Stimulated activated CD4-positive, alpha-beta T cell treated with anti-CD3 and anti-CD28 coated beads, Interleukin-1b, Interleukin-23, amount 100 ng/mL, for 24 hours (primary cell): ENCODE measurements around the gene AQP9.
"Not testable (repeated sequence)": the region's sequence is repeated elsewhere in the genome, so short reads cannot be mapped to it uniquely, and the experiment has no call there.

Experiments
- DNase-seq, 4 experiments: peaks; one replicate each; pipeline ENCODE4 v3.0.0-alpha.2; 2020; ENCODE audit warnings: low read depth in 4 of 4, low spot score in 1 of 4

Gene AQP9

DNA sequence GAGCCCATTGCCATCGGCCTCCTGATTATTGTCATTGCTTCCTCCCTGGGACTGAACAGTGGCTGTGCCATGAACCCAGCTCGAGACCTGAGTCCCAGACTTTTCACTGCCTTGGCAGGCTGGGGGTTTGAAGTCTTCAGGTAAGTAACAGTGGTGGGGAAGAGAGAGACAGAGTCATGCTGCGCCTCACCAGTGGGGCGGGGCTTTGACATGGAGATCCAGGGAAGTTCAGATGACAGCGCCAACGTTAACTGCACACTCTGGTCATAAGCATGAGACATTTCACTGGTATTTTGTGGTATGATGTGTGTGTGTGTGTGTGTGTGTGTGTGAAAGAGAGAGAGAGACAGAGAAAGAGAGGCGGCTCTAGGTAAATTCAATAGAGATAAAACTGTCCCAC is 41.0 kb downstream of the AQP9 start:
- no peak for DNase-seq

DNA sequence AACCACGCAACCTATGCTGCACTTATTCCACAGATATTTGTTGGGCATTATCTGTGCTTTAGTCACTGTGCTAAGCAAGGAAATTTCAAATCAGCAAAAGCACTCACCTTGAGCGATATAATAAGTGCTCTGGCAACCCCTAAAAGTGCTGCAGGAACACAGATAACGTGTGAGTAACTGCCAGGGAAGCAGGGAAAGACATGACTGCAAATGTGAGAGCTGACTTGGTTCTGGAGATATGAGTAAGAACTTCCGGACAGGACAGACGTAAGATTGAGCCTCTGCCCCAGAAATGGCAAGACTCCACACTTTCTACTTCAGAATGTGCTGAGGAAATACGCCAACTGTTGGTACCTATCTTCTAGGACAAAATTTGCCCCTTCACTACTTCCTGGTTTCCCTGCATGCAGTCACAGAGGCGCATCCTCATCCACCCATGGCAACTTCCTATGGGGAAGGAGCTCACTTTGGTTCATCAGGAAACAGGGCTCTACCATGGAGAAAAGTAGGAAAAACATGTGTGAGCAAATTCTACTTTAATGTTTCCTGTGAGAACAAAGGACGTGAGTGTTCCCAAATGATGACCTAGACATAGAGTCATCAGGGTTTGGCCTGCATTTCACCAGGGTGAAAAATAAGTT is 41.7 kb downstream of the AQP9 start:
- DNase-seq: no peak

DNA sequence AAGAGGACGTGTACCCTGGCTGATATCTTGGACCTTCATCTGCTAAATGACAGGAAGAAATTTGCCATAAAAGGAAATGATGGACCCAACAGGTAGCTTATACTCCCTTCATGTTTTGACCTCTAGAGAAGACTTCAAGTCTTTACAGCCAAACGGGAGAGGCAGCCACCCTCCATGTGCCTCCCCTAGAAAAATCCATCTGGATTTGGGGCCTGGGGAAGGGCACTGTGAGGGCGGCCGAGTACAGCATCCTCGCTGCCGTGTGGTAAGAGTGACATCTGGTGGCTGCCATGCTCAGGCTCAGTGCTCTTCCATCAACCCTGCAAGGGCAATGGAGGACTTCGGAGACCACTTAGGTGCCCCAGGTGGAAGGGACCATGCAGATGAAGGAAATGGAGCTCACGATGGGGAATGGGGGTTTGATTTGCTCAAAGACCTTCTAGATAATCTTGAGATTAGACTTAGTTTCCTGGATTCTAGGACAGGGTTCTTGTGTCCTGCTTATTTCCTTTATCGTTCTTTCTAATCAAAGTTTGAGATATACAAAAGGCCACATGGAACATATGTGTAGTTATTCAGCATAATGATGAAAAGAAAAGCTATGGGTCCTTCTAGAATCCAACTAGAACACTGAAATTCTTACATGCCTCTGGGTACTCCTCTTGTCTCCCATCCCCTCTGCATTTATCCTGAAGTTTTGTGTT is 44.4 kb downstream of the AQP9 start:
- DNase-seq: peak in 3 of 4 experiments; percentile 6 to 23 (median 21)

- DNase-seq: no peak
These were observed 47.3 kb downstream of the AQP9 start for GRCh38 chr15:58185439-58185838.

DNA sequence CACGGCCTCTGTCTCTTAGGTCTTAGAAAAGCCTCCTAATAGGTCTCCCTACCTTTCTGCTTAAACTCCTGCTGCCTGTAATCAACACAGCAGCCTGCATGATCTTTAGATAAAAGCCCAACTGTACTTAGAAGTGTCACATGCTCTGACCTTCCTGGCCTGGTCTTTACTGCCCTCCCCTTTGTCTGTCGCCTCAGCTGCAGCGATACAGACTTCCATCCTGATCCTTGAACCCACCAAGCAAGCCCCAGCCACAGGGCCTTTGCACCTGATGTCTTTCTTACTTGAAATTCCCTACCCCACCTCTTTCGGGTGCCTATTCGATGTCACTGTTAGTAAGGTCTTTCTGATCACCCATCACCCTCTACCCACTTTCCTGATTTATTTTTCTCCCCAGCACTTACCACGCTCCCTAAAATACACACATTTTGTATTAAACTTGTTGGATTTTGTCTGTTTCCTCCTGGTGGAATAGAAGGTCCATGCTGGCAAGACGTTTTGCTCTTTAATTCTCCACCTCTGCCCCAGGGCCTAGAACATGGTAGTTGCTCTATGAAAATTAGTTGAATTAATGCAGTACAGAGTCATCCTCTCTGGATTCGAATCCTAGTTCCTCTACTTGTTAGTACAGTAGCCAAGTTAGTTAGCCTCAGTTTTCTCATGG is 51.1 kb downstream of the AQP9 start:
- no peak for DNase-seq

DNA sequence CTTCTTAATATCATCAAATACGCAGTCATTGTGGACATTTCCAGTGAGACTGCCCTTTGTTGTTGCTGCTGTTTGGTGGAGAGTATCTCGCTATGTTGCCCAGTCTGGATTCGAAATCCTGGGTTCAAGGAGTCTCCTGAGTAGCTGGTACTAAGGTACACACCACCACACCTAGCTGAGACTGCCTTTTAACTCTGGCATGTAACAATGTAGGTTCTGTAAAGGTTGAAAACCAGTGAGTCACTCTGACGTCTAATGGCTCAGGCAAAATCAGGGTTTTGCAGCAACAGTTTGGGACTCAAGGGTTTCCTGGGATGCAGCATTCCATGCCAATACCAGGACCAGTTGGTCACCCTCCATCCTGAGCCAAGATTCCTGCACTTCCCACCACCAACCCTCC is 52.2 kb downstream of the AQP9 start:
- DNase-seq: no peak

DNA sequence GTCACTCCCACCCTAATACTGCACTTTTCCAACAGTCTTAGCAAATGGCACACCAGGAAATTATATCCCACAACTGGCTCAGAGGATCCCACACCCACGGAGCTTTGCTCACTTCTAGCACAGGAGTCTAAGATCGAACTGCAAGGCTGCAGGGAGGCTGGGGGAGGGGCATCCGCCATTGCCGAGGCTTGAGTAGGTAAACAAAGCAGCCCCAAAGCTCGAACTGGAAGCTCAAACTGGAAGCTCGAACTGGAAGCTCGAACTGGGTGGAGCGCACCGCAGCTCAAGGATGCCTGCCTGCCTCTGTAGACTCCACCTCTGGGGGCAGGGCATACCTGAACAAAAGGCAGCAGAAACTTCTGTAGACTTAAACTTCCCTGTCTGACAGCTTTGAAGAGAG is 55.5 kb downstream of the AQP9 start:
- not testable (repeated sequence) for DNase-seq

GRCh38 chr15:58200739-58201138 is 62.6 kb downstream of the AQP9 start:
- DNase-seq: no peak

GRCh38 chr15:58201516-58201915 is 63.3 kb downstream of the AQP9 start:
- DNase-seq: no peak

DNA sequence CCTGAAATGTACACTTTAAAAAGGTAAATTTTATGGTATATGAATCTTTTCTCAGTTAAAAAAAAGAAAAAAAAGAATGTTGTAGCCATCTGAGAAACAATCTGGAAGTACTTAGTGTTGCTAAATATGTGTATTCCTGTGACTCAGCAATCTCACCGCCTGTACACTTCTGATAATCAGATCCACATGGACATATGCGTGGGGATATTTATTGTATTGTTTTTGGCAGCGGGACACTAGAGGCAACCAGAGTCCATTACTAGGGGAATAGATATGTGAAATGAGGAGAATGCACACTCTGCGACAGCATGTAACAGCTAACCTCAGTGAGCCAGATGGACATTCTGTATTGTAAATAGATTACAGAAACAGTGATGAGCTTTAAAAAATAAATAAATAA is 65.4 kb downstream of the AQP9 start:
- DNase-seq: no peak

DNA sequence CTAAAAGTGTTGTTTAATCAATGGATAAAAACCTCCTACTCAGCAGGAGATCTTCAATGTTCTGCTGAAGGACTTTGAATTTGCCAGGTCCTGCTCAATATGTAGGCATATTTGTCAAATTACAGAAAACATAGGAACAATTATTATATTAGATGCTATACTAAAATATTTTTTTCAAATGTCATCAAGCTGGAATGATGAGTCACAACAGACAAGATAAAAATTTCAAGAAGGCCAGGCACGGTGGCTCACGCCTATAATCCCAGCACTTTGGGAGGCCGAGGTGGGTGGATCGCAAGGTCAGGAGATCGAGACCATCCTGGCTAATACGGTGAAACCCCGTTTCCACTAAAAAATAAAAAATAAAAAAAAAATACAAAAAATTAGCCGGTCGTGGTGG is 68.0 kb downstream of the AQP9 start:
- no peak for DNase-seq

GRCh38 chr15:58208217-58208616 is 70.0 kb downstream of the AQP9 start:
- DNase-seq: not testable (repeated sequence)

DNA sequence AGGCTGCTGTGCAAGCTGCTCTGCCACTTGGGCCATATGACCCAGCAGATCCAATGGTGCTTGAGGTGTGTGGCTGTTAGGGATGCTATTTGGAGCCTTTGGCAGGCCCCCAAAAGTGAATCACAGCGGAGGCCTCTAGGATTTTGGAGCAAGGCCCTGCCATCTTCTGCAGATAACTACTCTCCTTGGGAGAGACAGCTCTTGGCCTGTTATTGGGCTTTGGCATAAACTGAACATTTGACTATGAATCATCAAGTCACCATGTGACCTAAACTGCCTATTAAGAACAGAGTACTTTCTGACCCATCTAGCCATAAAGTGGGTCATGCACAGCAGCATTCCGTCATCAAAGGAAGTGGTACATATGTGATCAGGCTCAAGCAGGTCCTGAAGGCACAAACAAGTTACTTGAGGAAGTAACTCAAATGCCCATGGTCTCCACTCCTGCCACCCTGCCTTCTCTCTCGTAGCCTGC is 70.9 kb downstream of the AQP9 start:
- not testable (repeated sequence) for DNase-seq

DNA sequence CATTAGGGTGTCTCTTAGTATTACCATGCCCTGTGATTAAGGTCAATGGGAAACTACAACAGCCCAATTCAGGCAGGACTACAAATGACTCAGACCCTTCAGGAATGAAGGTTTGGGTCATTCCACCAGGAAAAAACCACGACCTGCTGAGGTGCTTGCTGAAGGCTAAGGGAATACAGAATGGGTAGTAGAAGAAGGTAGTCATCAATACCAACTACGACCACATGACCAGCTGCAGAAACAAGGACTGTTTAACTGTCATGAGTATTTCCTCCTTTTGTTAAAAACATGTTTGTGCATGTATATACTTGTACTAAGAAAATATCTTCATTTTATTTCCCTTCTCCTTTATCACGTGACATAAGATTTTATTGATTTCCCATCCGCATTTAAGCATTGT is 71.8 kb downstream of the AQP9 start:
- DNase-seq: not testable (repeated sequence)

DNA sequence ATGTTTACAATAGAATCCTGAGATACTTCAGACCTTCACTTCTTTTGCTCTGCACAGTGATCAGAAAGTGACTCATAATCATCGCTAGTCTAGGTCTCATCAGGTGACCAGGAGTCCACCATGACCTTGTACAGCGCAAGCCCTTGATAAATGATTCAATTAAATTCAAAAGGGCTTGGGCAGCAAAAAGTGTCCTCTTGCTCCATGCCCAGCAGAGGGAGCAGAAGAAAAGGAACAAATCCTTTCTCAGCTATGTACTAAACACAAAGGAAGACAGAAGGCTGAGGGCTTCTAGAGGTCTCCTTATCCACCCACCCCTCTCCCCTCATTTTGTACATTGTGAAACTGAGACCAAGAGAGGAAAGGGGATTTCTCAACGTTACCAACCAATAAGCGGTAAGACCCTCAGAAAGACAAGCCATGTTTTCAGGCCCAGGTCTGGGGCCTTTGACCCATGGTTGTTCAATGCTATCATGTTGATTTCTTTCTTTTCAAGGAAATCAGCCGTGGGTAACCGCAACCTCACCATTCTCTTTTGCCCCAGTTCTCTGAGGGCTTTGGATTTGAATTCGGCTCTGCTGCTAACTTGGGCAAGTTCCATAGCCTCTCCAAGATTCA is 74.8 kb downstream of the AQP9 start:
- DNase-seq: no peak

- no peak for DNase-seq
These were observed 75.6 kb downstream of the AQP9 start for GRCh38 chr15:58213587-58214338.

GRCh38 chr15:58214591-58215340 is 76.6 kb downstream of the AQP9 start:
- no peak for DNase-seq

- no peak for DNase-seq
These were observed 79.3 kb downstream of the AQP9 start for GRCh38 chr15:58217460-58217859.

DNA sequence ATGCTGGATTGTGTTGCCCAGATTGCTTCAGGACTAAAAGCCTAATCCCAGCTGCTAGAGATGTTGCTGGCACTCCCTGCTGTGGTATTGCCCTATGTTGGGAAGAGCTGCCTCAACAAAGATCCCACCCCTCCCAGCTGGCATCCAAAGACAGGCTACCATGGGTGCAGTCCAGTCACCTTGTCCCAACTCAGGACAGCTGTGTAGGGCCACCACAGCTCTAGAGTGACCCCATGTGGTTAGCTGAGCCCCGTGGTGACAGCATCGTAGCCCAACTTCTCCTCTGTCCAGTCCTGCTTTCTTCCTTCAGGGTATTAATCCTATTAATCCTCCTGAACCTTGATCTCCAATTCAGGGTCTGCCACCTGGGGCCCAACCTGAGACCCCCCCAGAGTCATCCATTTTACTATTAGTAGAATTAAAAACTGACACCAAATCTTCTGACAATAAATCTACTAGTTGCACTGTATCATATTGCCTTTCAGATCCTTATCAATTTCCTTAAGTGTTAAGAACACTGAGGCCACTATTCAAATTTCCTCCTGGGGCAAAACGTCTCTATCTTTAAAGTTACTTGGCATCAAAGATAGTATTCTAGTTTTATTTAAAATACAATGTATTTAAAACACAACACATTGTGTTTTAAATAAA is 83.5 kb downstream of the AQP9 start:
- DNase-seq: no peak

- no peak for DNase-seq
These were observed 84.5 kb downstream of the AQP9 start for GRCh38 chr15:58222679-58223078.
